Inflammatory macrophage (primary cell): ENCODE results near the gene ZYX.
"Not testable (repeated sequence)": the region's sequence is repeated elsewhere in the genome, so short reads cannot be mapped to it uniquely, and the experiment has no call there.

Experiments used
- DNase-seq, 2 donors: peaks; one replicate each; pipeline ENCODE4 v3.0.0-alpha.2; 2020 to 2022

ZYX gene

DNA sequence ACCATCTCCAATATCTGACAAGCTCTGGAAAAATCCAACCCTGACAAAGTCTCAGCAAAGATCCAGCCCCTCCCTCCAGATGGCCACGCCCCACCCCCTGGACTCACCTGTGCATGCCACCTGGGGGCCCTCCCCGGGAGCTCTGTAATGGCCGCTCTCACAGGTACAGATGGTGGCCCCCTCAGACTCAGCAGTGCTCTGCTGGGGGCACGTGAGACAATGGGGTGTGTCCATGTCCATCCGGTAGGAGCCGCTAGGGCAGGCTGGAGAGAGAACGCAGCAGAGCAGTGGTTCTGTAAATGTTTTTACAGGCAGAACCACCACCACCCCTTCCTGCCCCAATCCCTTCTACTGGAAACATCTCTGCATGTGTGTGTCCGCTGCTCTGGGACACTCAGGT, 18.0 kb downstream of the ZYX start:
- no peak for DNase-seq

DNA sequence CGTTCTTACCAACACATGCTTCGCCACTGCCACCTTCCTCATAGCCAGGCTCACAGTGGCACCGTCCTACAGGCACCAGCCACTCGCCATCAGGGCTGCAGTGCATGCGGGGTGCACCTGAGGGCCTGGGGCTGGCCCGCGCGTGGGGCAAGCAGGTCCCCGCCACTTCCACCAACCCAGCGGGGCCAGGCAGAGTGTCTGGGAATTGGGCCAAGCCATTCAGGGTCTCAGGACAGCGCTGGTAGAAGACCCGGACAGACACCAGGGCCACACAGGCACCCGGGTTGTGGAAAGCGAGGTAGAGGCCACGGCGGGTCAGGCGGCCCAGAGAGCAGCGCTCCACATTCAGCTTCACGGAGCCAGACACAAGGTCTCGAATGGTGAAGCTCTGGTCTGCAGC, 18.5 kb downstream of the ZYX start:
- DNase-seq: no peak

DNA sequence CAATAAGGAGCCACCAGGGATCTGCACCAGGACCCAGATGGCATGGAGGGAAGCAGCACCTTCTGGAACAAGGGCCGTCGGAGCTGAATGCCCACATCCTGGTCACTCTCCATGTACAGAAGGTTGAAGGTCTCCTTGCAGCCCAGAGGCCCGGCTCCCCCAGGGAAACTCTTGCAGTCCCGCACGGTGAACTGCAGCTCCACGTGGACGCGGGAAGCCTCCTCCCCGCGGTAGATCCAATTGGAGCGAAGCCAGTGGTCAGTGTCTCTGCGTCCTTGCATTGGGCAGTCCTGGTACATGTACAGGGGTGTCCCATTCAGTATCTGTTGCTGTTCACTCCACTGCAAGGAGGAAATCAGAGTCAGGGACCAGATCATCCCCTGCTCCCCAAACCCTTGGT, 20.1 kb downstream of the ZYX start:
- DNase-seq: no peak

DNA sequence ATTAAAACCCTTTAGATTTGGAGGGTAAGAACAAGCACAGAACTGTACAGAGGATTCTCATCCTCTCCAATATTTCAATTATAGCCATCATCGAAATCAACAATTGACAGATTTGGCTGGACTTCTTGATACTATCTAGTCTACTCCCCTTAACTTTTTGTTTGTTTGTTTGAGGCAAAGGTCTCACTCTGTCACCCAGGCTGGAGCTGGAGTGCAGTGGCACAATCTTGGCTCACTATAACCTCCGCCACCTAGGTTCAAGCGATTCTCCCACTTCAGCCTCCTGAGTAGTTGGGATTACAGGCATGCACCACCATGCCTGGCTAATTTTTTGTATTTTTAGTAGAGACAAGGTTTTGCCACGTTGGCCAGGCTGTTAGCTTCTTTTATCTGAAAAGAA, 21.1 kb downstream of the ZYX start:
- not testable (repeated sequence) for DNase-seq

DNA sequence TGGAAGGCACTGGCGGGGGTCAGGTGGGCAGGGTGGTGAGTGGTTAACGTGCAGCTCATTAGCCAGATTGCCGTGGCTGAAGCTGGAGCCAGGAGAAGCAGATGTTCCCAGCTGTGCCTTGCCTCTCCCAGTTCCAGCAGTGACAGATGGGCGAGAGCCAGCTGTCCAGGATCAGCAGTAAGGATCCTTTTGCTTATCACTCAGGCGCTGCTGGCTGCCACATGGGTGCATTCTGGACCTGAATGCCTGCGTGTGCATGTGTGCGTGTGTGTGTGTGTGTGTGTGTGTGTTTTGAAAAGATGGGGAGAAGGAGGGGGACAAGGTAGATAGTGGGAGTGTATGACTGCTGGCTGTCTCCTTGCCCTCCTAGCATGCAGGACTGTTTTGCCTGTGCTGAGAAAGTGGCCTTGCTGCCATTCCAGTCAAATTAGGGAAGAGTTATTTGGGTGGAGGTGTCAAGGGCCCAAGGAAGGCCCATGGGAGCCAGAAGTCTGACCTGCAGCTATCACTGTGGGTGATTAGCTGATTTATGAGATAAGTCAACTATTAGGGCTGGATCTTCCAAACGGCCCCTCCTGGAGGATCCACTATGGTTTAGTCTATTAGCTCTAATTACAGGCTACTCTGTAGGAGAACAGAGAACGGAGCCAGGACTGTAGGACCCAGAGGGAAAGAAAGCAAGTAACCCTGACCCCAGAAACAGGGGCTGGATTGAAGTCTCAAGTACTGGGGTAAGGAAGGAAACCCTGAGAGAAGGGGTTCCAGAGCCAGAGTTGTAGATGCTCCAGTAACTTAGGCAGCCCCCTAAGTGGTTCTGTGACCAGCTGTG, 24.2 kb downstream of the ZYX start:
- DNase-seq: no peak

DNA sequence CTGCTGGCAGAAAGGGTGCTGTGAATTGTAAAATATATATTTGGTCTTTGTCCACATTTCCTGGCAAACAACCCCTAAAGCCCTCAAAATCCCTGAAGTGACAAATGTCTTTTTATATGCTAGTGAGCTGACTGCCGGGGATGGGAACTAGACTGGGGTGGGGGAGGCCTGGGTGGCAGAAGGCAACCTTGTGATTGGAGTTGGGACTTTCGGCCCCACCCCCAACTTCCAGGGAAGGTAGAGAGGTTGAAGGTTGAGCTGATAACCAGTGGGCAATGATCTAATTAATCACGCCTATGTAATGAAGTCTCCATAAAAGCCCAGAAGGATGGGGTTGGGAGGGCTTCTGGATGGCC, 24.8 kb downstream of the ZYX start:
- no peak for DNase-seq

DNA sequence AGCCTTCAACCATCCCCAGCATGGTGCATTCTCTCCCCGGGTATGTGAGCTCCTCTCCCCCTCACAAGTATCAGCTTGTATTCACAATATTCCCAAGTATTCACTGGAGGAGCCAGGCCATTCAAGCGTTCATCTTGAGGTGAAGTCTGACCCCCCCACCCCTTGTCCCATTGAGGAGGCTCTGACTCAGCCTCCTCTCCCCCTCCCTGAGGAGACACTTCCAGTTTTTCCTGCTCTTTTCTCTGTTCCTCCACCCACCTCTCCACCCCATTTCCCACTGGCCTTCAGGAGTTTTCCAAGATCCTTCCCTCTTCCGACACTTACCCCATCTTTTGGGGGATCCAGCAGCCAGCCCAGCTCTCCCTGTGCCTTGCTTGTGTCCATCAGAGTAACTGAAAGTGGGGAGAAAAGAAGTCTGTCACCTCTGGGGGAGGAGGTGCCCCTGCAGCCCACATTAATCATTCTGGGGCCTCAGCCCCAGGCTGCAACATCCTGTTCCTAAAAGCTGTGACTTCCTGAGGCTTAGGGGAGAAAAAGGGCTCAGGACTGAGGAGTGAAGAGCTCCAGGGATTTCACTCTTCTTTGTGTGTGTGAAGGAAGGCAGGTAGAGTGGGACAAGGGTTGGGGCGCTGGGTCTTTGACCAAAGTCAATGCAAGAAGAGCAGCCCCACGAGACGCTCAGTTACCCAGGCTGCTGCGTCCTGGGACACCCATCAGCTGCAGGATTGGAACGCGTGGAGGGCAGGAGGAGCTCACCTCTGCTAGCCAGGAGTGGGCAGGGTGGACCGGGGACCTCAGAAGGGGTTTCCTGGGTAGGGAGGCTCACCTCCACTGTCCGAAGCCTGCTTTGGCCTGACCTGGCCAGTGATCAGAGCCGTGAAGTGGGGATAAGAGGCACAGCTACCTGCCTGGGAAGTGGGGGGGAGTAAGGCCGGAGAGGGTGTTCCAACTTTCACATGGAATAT, 26.4 kb downstream of the ZYX start:
- DNase-seq: no peak

DNA sequence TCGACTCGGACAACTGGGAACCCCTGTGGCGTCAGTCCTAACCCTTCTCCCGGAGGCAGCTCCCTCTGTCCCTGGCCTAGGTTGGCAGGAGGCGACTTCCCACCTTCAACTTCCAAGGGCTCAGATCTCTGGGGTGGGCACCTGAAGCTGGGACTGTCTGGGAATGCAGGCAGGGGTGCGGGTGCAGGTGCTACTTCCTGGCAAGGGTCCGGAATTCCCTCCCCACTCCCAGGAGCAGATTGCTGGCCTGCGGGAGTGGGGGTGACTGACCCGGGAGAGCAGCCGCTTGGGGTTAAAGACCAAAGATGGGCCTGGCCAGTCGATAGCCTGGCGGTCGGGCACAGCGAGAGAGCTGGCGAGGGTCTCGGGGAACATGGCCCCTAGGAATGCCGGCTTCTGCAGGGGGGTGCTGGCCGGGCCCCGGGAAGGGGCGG, 27.1 kb downstream of the ZYX start:
- no peak for DNase-seq

DNA sequence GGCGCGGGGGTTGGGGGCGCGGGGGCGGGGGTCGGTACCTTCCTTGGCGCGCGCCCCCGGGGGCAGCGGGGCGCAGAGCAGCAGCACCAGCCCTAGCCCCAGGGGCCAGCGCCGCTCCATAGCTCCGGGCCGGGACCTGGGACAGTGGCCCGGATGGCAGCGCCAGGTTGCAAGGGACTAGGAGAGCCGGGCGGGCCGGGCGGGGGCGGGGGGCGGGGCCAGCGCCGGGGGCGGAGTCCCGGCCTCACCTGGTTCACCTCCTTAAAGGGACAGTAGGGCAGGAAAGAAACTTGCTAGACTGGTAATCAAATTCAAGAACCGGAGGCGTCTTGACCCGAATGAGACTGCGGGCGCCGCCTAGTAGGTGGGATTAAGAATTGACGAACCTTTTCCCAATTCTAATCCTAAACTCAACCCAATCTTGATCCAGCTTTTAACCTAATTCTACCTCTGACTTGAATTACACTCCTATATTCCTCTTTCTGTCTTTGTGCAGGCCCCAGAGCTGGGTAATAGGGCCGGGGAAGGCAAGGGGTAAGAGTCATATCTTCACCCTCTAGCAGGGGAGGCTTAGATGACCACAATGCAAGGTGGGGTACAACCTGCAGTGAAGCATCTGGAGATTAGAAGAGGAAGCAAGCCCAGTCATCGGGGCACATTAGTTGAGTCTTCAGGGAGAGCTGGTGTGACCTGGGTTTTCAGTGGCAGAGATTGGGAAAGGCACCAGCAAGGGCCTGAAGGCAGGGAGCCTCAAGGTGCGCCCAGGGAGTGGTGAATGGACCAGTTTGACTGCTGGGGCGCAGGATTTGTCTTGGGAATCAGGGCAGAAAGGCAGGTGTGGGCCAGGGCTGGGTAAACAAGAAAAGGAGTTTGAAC, 27.8 kb downstream of the ZYX start, which contains the start of gene EPHA1:
Gene EPHA1 (minus strand): TSS at position 171 of the 876 bp plus-strand sequence. CDS start 51 bp downstream, at position 120.
- DNase-seq: no peak

DNA sequence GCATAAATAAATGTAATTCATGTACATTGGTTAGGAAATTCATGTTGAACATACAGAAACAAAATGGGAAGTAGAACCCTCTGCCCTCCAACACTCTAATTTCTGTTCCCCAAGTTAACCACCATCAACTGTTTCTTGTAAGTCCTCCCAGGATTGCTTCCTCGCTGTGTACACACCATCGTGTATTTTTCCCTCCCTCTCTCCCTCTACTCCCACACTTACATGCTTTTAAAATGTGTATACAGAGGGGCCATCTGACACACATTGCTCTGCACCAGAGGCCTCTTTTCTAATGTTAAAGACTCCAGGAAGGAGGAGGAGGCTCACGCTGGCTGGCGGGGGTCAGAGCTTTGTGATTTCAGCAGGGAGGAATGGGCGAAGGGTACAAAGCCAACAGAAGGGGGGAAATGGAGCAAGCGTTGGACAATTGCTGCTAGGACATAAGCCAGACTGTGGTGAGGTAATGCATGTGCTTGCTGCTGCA, 29.4 kb downstream of the ZYX start:
- peak; percentile 80 to 95 for DNase-seq

DNA sequence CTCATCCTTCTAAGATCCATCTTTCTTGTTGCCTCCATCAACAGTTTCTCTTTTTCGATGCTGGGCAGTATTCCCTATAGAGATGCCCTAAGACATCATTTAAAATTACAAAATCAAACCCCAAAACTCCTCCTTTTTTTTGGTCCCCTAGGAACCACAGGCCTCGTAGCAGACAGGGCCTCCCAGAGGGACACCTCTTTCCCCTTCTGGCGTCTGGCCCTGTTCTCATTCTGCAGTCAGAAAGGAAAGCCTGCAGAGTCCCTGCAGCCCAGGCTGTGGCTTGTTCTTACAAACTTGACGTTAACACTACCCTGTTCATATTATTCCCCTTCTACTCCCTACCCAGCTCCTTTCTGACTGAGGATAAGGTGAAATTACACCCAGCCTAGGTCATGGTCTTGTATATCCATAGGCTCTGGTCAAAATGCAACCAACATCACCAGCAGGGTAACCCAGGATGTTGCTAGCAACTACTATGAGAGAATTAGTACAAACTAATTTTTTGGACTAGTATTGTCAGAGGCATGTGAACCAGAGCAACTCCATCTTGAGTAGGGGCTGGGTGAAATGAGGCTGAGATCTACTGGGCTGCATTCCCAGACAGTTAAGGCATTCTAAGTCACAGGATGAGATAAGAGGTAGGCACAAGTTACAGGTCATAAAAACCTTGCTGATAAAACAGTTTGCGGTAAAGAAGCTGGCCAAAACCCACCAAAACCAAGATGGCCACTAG, 31.0 kb downstream of the ZYX start:
- DNase-seq: no peak

DNA sequence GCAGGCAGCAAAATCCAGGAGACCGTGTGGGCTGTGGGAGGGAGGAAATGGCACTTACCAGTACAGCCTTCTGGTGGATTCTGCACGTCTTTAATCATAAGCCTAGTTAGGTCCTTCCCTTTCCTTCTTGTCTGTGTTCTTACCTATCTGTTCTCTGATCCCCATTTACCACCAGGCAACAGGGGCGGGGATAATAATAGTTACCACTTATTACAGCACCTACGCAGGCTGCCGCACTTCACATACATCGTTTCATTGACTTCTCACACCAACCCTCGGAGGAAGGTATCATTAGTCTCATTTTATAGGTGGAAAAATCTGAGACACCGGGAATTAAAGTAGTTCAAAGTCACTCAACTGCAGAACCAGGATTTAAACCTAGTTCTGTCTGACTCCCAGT, 32.0 kb downstream of the ZYX start:
- no peak for DNase-seq

DNA sequence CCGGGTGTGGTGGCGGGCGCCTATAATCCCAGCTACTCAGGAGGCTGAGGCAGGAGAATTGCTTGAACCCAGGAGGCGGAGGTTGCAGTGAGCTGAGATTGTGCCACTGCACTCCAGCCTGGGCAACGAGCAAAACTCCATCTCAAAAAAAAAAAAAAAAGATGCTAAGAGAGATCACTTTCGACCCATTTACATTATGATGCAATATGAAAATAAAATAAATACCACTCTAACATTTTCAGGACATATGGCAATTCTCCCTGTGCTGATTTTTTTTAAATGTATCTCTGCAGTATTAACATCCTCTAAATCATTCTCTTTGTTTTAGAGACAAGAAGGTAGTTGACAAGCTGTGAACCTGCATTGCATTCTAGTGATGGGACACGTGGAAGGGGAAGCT, 34.1 kb downstream of the ZYX start:
- DNase-seq: not testable (repeated sequence)

DNA sequence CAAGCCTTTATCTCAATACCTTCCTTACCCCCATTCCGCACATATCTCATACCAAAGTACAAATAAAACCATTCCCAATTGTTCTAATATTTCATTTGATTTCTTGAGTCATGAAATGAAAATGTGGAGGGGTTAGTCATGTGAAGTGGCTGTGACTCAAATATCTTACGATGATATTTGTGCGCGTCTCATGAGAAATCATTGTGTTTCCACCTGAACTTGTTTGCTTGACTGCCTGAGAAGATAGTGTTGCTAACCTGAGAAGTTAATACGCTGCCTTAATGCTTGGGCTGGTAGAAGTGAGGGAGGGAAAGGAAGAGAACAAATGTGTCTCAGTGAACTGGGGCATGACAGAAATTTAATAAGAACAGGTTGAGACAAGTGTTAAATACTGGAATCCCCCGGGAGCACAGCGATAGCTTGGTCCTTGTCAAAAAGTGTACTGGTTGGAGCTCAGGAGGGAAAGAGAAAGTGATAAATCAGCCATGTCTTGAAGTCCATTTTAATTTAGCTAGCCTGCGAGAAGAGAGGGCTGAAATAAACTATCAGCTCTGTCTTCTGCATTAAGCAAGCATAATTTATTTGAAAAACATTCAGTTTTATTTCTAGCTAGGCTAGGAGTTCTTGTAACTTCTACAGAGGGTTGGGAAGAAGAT, 34.7 kb downstream of the ZYX start:
- DNase-seq: no peak

DNA sequence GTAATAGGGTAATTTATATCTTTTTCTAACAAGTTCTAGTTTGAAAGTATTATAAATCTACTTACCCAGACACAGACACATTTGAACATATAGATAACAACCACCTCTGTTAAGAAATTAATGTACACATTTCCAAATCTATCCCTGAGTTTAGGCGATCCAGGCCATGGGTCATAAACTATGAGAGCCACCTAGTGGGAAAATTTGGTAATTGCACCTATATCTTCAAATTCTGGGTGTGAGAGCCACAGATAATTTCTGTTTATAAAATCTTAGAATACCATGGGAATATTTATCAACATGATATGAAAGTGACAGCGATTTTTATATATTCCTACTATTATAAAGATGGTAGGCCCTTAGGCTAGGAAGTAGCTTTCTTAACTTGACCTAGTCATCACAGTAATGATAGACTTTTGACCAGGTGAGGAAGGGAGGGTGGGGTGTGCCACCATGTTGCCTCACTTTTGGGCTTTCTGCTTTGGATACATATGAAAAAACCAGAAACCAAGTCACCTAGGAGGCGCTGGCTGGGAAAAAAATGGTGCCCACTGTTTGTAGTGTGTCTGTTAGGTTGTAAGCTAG, 35.5 kb downstream of the ZYX start:
- DNase-seq: peak; percentile 64 to 81

DNA sequence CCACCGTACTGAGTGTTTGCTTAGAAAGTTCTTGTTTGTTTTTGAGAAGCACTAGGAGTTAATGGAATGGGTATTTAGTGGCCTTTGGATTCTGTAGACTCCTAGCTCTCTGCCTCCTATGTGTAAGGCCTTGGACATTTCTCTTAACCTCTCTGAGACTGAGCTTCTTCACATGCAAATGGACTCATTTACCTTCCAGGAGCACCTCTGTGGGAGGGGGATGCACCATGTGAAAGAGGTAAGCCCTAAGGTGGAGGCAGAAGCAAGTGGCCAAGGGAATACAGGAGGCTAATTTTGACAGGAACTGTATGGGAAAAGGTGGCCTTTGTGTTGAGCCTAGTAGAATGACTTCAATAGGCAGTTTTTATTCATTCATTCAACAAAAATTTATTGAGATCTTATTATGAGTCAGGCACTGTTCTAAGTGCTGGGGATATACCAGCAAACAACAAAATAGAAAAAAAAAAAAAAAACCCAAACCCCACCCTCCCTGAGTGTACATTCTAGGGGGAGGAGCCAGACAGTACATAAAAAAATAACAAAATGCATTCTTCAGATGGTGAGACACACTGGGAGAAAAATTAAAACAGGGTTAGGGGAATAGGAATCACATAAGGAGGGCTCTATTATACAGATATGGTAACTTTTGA, 36.7 kb downstream of the ZYX start:
- no peak for DNase-seq

DNA sequence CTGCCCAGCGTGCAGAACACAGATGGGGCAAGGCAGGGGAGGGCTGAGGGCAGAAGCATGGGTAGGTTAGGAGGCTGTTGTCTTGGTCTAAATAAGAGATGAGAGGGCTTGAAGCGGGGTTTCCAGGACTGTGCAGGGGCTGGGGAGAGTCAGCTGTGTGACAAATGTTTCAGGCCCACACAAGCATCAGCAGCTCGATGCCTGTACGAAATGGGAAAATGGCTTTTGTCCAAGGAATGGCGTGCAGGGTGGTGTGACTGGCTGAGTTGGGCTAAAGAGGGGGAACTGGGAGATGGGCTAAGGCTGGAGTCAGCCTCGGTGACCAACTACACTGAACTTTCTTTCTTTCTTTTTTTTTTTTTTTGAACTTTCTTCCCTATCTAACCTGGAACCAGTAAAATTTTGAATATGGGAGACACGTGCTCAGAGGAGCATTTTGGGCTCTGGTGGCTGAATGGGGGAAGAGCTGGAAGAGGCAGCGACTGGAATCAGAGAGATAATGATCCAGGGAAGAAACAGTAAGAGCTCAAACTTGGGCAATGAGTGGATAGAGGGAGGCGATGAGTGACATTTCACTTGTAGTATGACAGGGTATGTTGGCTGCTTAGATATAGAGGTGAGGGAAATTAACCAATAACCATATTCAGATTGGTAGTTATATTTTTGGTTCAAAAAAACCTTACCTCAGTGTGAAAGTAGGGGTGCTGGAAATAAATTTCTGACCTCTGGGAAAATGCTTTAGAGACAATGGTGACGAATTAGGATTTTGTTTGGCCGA, 37.7 kb downstream of the ZYX start:
- DNase-seq: no peak

DNA sequence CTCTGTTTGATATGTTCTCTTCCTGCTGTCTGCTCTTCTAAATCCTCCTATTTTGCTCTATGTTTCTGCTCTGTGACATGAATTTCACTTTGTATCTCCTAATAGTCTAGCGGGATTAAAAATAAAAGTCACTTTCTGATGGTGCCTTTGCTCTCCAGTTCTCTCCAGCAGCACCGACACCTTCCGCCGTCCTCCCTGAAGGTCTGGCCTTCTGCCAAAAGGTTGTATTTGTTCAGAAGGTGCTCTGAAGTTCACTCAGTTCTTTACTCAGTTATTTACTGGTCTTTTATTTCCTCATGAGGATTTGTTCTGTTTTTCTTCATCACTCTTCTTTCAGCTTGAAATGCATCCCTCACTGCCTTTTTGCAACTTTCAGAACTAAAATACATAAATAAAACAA, 38.7 kb downstream of the ZYX start:
- no peak for DNase-seq

DNA sequence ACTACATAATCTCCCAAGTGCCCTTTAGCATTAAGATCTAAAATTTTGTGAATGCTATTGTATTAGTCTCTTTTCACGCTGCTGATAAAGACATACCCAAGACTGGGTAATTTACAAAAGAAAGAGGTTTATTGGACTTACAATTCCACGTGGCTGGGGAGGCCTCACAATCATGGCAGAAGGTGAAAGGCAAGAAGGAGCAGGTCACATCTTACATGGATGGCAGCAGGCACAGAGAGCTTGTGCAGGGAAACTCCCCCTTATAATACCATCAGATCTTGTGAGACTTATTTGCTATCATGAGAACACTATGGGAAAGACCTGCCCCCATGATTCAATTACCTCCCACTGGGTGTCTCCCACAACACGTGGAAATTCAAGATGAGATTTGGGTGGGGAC, 39.5 kb downstream of the ZYX start:
- DNase-seq: not testable (repeated sequence)
